Mucosa of gallbladder (tissue), 1 donor: ENCODE results near the gene TUBB3. TPM values are rescaled to one million over a fixed set of nuclear protein-coding genes. Genes with fewer than 3 reads are reported as not detected.
"Not testable (repeated sequence)": the region's sequence is repeated elsewhere in the genome, so short reads cannot be mapped to it uniquely, and the experiment has no call there.

Source experiments
- DNase-seq: peaks from one replicate; pipeline ENCODE4 v3.0.0-alpha.2; 2020; ENCODE audit warnings: low spot score
- total RNA-seq: library from RNA; stranded (reverse); gene quantifications from one replicate; pipeline ENCODE4 v1.2.1, GENCODE V29; 2021
- donor health status: DM: no; HTN: no; CAD: no.

TUBB3 gene
- total RNA-seq, 1 donor from 2014 or later, result 9.5 TPM

DNA sequence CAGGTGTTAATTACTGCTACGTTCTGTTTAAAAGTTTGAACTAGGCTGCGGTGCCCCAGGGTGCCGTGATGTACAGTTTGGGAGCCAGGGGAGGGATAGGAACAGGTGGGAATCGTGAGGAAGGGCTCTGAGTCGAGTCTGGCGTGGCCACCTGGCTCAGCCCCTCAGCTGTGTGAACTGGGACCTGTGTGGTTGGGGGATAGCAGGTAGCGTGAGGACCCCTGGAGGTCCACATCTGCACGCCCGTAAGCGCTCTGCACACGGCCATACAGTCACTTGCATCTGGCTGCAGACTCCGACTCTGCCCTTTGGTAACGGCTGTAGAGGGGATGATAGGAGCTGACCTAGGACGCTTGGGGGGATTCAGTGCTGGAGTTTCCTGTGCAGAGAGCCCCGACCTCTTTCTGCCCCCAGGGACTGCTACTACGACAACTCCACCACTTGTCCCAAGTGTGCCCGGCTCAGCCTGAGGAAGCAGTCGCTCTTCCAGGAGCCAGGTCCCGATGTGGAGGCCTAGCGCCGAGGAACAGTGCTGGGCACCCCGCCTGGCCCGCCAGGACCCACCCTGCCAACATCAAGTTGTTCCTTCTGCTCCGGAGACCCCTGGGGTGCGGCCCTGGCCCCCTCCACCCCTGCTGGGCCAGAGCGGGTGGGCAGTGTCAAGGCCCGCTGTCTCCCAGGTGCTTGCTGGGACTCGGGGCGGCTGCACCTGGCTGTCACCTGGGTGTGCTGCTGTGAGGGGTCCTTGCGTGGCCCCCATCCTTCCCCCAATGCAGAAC, 42.5 kb downstream of the TUBB3 start:
- no peak for DNase-seq

DNA sequence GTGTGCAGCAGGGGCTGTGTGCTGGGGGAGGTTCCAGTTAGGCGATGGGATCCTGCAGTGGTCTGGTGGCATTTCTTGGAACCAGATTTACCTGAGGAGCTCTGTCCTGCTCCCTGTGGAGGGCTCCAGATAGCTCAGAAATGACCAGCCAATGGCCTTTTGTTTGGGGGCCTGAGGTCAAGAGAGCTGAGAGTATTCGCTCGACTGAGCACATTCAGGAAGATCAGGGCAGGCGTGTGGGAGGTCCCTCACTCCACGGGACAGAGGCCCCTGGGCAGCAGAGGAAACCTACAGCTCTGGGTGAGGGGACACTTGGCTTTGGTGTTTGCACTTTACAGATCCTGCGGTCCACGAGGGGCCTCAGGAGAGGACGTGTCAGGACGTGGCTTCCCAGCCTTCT, 43.6 kb downstream of the TUBB3 start:
- DNase-seq, result no peak

DNA sequence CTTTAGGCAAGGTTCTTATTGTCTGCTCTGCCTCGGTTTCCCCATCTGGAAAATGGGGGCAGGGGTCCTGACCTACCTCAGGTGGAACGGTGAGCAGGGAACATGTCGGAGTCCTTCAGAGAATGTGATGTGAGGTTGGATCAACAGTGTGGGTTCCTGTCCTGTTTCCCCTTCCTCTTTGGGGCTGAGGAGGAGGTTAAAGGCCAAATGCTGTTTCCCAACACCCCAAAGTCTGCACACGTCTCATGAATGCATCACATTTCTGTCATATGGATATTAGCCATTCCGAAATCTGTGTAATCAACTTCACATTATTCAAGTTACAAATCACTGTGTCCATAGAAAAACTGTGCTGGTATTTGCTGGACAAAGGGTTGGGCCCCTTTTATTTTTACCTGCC, 44.3 kb downstream of the TUBB3 start:
- not testable (repeated sequence) for DNase-seq

DNA sequence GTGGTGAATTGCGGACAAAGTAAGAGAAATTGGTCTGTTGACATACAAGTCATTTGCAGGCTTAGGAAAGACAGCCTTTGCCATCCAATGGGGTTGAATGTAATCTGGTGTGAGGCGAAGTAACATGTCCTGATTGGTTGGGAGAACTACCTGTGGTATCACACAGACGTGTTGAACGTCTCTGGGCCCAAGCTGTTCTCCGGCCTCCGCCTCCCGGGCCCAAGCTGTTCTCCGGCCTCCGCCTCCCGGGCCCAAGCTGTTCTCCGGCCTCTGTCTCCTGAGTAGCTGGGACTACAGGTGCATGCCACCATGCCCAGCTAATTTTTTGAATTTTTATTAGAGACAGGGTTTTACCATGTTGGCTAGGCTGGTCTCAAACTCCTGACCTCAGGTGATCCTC, 44.9 kb downstream of the TUBB3 start:
- DNase-seq, result not testable (repeated sequence)

DNA sequence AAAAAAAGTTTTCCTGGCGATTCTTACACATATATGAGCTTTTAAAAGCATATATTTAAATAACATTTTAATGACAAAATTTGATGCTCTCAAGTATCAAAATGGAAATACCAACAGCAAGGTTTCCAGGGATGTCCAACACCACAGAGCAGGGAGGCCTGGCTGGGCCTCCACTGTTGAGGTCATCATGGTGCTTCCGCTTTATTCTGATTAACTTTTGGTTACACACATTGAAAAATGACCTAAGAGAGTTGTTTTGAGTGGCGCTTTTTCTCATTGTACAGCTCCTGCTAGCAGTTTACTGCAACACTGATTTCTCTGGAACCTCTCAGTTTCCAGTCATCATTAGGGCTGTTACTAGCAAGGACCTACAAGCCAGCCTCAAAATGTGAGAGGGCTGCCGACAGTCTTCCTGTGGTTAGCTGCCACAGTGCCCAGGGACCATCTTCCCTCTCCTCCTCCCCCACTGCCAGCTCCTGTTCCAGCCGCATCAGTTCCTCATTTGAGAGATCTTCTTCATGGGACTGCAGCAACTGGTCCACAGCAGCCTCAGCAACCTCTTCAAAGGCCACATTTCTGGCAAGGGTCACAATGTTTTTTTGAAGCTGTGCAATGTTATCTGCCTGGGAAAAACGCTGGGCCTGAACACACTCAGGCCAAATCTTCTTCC, 46.7 kb downstream of the TUBB3 start:
- DNase-seq, result no peak

DNA sequence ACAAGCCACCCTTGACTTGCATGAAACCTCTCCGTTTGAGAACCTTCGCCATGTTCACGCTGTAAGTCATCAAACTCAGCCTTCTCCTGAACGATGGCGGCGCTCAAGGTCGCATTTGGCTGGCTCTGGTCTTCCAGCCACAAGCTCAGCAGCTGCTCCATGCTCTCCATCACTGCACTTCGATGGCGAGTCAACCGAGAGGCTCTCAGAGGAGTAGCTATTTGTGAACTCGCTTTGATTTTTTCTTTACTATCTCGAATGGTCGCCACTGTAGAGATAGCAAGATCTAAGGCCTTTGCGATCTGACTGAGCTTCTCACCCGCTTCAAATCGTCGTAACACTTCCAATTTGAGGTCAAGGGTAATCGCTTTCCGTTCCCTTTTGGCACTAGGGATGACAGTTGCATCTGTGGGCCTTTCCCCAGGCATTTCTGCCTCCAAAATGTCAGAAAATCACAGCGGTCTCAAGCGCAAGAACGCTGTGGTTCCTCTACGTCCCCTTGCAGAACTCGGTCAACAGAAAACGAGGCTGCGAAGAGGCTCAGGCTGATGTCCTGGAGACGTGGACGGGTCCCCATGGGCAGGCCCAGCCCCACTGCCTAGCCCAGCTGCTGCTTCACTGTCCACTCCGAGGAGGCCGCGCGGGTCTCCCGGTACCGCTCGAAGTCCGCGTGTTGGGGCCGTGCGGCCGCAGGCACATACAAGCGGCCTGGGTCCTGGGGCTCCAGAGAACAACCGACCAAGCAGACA, 48.5 kb downstream of the TUBB3 start:
- no peak for DNase-seq

DNA sequence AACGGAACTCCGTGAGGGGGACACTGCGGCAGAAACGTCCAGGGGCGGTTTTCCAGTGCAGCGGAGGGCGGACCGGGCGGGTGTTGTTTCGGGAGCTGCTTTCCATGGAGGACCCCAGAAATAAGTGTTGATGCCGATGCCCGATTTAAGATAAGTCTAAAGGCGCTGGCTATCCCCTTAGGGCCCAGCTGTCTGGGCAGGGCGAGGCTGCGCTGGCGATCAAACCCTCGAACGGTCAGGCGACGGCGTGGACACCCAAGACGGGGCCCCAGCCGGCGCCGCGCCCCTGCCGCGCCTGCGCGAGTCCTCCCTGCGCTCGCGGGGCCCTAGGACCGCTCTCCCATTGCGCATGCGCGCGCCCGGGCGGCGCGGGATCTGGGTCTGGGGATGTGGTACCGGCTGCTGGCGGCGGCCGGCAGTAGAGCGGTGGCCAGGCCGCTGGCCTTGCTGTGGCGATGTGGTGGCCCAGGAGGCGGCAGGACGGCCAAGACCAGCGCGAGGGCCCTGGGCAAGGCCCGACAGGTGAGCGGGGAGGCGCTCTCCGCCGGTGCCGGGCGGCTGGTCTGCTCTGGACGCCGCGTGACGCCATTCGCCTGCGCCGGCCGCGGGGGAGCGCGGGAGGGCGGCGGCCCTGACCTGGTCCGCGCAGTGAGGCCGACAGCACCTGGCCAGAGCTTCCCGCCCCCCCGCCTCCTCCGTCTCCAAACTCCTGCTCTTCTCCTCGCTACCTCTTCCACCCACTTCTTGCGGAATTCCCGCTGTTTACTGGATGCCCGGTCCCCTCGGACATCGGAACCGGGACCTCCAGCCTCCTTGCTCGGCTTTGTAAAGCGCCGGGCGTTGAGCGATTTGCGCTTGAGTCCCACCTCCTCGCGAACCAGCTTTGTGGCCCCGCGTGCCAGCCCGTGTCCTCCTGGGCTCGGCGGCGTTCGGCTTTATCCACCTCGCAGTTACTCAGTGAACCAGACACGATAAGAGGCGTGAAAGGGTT, 49.4 kb downstream of the TUBB3 start:
- DNase-seq, result peak; percentile 93

DNA sequence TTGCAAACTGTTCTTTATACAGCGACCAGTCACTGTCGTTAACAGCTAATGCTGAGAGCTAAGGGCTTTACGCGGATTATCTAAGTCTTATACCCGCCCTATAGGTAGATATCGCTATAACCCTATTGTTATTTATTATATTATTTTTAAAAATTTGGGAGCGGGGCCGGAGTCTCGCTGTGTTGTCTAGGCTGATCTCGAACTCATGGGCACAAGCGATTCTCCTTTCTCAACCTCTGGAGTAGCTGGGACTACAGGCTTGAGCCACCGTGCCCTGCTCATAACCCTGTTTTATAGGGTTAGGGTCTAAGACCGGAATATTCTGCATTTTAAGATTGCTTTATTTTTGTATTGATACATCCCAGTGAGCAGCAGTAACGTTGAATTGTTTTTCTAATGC, 50.1 kb downstream of the TUBB3 start:
- no peak for DNase-seq

DNA sequence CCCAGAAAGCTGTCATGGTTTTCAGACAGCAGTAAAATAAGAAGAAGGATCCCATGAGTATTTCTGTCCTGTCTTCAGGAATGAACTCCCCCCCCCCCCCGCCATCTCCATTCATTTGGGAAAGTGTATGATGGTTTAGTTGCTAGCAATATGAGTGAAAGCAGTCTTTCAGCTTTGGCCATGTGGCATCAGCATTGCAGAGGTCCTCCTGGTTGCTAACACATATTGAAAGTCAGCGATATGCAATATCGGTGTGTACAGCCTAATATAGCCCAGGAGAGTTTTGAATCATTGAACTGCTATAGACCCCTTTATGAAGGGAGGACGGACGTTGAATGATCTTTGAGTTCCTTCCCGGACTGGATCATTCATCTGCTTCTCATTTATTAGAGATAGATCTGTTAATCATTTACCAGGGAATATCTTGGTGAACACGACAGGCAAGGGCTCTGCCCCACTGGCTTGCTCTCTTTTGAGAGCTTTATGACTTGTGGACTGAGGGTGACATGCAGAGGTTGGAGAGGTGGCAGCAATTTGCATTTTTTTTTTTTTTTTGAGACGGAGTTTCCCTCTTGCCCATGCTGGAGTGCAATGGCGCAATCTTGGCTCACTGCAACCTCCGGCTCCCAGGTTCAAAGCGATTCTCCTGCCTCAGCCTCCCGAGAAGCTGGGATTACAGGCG, 50.7 kb downstream of the TUBB3 start:
- no peak for DNase-seq

DNA sequence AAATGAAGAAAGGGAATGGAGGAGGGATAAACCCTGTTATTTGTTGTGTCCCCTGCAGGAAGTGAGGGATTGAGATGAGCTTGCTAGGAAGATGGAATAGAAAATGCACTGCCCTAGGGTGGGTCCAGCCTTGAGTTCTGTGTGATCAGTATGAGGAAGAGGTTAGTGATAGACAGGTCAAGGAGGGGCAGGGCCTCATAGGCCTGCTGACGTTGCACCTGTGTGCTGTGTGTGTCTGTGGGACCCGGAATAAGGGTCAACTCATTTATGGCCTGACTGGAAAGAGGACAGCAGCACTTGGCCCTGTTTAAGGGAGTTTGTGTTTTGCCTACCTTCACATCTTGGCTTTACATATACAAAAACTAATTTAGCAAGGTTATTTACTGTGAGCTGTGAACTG, 51.7 kb downstream of the TUBB3 start:
- DNase-seq, result no peak

DNA sequence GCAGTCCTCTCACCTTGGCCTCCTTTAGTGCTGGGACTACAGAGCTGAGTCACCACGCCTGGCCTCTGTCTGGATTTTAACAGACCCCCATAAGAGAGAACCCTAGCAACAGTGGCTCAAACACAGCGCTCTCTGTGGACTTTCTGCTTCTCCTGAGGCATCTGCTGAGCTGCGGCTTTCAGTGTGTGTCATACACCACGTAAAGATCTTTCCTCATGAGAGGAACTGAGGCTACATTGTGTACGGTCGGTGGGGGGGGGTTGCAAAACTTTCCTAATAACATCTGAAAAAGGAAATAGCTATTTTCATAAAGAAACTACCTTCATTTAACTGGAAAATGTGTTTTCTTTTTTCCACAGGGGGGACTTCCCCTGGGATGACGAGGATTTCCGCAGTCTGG, 58.3 kb downstream of the TUBB3 start:
- DNase-seq, result no peak

DNA sequence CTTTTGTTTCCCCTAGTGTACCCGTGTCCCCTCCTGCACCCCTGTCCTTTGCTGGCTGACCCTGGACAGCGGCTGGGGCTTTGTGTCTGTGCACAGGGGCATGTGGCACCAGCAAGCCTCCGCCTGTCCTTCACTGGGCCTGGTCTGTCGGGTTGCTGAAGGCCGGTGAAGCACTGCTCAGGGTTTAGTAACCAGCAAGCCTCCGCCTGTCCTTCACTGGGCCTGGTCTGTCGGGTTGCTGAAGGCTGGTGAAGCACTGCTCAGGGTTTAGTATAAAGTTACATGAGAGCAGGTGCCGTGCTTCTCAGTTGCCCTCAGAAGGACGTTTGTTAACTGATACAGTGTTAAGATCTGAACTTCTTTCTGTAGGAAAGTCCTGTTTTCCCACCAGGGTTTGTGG, 59.2 kb downstream of the TUBB3 start:
- no peak for DNase-seq

DNA sequence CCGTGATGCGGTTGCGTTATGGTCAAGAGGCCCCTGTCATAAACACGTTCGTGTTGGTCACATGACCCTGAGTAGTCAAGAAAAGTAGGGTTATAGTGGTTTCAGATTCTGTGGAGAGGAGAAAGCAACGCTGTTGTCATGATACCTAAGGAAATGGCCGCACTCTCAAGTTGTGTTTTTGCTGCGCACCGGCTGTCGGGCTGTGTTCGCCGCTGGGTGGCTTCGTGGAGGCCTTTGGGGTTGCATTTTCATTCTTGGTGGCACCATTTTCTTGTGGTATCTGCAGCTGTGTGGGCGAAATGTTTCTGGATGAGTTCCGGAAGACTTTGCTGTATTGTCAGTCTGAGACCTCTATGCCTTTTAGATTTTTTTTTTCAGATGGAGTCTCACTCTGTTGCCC, 60.4 kb downstream of the TUBB3 start:
- DNase-seq, result no peak

DNA sequence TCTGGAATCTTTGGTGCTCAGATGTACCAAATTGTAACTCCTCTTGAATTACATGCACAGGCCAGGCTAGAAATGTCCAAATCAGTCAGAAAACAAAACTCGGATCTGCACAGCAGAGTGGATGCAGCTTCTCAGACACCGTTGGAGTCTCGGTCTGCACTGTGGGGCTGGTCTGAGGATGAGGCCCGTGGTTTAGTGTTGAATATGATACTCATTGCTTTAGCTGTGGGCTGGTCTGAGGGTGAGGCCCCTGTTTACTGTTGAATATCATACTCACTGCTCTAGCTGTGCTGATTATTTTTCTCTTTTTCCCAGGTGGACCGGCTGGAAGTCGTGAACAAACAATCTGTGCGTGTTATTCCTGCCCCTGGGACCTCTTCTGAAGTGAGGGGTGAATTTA, 61.1 kb downstream of the TUBB3 start:
- DNase-seq, result no peak

DNA sequence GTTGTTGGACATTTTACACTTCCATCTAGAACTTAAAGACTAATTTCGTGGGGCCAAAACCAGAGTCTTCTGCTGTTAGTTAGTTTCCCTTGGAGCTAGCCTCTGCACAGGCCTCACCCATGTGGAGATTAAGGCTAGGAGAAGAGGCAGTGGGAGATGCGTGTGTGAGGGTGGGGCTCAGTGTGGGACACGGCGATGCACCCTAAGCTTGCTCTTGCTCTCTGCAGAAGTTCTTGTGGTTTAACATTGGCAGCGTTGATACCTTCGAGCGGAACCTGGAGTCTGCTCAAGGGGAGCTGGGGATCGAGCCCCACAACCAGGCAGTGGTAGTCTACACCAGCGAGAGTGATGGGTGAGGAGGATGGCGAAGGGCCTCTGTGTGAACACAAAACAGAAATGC, 62.1 kb downstream of the TUBB3 start:
- no peak for DNase-seq

Other genes starting within 250 kb of the TUBB3 start
- gene CDK10, start 236.7 kb upstream of the TUBB3 start, total RNA-seq, result 168 TPM
- gene SPATA2L, start 221.6 kb upstream of the TUBB3 start, total RNA-seq, result 29.6 TPM
- 20.8 TPM for gene VPS9D1, start 202.4 kb upstream of the TUBB3 start, total RNA-seq
- gene ZNF276, start 201.8 kb upstream of the TUBB3 start, total RNA-seq, result 39.0 TPM
- 3.8 TPM for gene FANCA, start 106.7 kb upstream of the TUBB3 start, total RNA-seq
- 19.9 TPM for gene SPIRE2, start 94.9 kb upstream of the TUBB3 start, total RNA-seq
- 175 TPM for gene TCF25, start 49.8 kb upstream of the TUBB3 start, total RNA-seq
- 8.1 TPM for gene MC1R, start 4.5 kb upstream of the TUBB3 start, total RNA-seq
- 68.6 TPM for gene DEF8, start 25.4 kb downstream of the TUBB3 start, total RNA-seq
- 21.2 TPM for gene DBNDD1, start 96.1 kb downstream of the TUBB3 start, total RNA-seq
- not detected for gene PRDM7, start 154.0 kb downstream of the TUBB3 start, total RNA-seq